HG02610 (cell line): Measurements from ENCODE around the gene LY9.
A peak's percentile ranks its signal among the peaks of the same experiment; 100 is the strongest.

Source experiments
- ATAC-seq: cut with Tn5 transposase; IDR thresholded peaks from one replicate; pipeline ENCODE4 v1.9.1; 2021; ENCODE audit warnings: mild to moderate bottlenecking, moderate library complexity; ENCODE audit not compliant: unreplicated experiment

LY9 gene, protein sequence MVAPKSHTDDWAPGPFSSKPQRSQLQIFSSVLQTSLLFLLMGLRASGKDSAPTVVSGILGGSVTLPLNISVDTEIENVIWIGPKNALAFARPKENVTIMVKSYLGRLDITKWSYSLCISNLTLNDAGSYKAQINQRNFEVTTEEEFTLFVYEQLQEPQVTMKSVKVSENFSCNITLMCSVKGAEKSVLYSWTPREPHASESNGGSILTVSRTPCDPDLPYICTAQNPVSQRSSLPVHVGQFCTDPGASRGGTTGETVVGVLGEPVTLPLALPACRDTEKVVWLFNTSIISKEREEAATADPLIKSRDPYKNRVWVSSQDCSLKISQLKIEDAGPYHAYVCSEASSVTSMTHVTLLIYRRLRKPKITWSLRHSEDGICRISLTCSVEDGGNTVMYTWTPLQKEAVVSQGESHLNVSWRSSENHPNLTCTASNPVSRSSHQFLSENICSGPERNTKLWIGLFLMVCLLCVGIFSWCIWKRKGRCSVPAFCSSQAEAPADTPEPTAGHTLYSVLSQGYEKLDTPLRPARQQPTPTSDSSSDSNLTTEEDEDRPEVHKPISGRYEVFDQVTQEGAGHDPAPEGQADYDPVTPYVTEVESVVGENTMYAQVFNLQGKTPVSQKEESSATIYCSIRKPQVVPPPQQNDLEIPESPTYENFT

DNA sequence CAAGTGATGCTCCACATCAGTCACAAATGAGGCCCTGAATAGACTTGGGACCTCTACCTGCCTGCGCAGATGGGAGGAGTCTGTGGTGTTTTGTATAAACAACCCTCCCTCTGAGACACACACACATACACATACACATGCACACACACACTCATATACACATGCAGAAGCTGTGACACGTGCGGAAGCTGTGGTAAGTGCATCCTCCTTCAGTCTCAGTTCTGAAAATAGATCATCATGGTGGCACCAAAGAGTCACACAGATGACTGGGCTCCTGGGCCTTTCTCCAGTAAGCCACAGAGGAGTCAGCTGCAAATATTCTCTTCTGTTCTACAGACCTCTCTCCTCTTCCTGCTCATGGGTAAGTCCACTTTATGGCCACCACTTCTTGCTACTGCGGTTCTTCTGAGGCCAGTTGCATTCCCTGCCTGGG is at the start of gene LY9:
TSS of gene LY9 (plus strand) at position 224 of the 433 bp plus-strand sequence. CDS start at position 238, 14 bp downstream.
- ATAC-seq: peak; percentile 76

DNA sequence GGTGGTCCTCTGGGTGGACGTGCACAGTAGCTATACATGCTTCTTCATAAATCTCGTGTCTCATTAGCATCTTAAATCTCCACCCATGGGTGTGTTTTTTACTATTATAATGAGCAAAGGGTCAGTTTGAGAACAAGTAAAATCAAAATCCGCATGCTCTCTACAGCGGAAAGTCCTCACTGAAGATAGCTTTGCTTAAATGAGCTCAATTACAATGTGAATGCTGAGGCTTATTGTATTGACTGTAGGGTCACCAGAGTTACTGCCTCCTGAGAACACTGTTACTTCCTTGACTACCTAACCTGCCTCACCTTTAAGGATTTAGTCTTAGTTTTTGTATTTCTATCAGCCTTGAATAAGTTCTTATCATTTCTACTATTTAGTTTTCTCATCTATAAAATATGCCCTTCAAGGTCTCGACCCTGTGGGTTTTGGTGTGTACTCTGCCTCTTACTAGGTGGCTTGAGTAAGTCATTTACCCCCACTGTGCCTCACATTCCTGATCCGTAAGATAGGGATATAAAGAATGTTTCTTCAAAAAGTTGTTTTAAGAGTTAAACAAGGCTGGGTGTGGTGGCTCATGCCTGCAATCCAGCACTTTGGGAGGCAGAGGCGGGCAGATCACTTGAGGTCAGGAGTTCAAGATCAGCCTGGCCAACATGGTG is 49.0 kb upstream of the LY9 start:
- no peak for ATAC-seq

DNA sequence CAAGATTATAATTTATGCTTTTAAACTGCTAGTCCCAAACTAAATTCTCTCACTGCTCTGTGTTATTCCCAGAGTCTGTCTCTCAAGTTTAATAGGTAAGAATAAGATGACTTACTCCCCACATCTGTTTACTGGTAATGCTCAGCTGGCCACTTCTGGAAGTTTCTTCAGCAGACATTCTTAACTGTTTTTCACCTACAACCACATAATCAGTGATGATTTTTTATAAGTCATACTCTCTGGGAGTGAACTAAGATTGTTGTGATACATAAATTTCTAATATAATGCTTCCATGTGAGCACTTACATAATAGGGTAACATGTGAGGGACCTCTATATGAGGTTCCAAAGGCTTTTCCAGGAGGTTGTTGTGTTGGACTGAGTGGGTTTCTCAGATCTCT is 48.3 kb upstream of the LY9 start:
- no peak for ATAC-seq

DNA sequence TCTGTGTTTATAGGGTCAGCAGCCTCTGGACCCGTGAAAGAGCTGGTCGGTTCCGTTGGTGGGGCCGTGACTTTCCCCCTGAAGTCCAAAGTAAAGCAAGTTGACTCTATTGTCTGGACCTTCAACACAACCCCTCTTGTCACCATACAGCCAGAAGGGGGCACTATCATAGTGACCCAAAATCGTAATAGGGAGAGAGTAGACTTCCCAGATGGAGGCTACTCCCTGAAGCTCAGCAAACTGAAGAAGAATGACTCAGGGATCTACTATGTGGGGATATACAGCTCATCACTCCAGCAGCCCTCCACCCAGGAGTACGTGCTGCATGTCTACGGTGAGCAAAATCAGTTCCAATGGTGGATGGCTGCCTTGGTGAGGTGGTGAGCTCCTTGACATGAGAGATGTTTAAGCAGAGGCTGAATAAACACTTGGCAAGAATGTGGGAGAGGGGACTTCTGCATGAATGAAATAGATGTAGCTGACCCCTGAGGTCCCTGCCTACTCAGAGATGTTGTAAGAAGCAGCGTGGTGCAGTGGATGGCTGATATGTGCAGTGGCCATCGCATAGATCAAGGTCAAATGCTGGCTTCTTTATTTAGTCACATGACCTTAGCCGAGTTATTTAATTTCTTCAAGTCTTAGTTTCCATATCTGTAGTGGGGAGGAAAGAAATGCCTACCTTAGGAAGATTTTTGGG is 47.6 kb upstream of the LY9 start:
- ATAC-seq: no peak

DNA sequence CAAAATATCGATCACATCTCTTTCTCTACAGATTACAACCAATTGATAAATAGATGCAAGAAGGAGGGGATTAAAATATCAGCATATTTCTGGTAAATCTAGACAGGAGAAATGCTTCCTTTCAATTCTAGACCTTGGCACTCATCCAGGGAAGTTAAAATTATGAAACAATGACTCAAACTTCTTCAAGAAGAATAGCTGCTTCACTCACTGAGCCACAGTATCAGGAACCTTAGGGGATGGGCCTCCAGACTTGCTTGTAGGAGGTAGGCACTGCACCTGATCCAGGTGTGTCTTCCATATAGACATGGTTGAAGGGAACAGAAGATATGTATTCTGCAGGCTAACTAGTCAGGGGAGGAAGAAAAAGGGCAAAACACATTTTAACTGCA is 47.1 kb upstream of the LY9 start:
- no peak for ATAC-seq

DNA sequence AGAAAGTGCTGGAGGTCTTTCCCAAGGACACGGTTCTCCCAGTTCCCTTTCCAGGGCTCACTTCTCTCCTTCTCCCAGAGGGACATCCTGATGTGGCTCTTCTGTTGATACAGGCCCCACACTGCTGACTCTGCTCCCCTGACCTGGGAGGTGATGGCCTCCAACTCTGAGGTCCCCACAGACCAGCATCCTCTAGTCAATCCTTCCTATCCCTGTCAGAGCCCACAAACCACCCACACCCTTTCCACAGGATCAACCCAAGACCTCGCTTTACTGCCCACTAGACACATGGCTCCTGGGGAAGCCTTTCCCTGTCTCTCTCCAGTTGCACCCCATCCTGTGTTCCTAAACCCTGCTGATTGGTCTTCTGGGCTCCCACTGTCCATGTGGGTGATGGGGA is 45.4 kb upstream of the LY9 start:
- no peak for ATAC-seq

DNA sequence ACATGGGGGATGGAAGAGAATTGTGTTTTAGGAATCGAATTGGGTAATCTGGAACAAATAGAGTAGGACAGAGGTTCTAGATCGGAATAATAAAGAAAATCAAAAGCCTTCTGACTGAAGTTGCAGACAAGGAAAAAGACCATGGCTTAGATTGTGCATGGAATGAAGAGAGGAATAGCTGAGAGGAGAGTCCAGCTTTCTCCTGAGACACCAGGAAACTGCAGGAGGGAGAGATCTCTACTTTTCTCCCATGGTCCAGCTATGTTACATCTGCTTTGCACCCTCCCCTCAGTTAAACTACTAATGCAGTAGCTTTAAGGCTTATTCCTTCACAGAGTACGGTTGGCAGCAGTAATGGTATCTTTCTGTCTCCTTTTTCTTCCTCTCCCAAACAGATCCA is 43.6 kb upstream of the LY9 start:
- no peak for ATAC-seq

DNA sequence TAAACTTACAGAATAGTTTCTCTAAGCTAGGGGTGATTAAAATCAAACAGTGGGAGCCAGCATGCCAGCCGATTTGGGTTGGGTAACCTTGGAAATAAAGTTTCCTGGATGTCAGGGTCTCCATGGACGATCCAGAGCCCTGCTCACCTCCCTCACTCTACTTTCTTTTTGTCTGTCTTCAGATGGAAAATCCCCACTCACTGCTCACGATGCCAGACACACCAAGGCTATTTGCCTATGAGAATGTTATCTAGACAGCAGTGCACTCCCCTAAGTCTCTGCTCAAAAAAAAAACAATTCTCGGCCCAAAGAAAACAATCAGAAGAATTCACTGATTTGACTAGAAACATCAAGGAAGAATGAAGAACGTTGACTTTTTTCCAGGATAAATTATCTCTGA is 43.0 kb upstream of the LY9 start:
- ATAC-seq: no peak

DNA sequence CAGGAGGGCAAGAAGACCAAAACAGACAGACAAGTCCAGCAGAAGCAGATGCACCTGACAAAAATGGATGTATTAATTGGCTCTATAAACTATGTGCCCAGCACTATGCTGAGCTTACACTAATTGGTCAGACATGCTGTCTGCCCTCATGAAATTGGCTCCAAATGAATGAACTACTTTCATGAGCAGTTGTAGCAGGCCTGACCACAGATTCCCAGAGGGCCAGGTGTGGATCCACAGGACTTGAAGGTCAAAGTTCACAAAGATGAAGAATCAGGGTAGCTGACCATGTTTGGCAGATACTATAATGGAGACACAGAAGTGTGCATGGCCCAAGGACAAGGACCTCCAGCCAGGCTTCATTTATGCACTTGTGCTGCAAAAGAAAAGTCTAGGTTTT is 42.4 kb upstream of the LY9 start:
- no peak for ATAC-seq

DNA sequence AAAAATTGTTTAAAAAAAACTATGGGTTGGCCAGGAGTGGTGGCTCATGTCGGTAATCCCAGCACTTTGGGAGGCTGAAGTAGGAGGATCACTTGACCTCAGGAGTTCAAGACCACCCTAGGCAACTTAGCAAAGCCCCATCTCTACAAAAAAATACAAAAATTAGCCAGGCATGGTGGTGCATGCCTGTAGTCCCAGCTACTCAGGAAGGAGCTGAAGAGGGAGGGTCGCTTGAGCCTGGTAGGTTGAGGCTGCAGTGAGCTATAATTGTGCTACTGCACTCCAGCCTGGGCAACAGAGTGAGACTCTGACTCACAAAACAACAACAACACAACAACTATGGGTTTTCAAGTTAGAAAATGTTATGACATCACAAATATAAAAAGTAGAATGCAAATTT is 40.5 kb upstream of the LY9 start:
- no peak for ATAC-seq

DNA sequence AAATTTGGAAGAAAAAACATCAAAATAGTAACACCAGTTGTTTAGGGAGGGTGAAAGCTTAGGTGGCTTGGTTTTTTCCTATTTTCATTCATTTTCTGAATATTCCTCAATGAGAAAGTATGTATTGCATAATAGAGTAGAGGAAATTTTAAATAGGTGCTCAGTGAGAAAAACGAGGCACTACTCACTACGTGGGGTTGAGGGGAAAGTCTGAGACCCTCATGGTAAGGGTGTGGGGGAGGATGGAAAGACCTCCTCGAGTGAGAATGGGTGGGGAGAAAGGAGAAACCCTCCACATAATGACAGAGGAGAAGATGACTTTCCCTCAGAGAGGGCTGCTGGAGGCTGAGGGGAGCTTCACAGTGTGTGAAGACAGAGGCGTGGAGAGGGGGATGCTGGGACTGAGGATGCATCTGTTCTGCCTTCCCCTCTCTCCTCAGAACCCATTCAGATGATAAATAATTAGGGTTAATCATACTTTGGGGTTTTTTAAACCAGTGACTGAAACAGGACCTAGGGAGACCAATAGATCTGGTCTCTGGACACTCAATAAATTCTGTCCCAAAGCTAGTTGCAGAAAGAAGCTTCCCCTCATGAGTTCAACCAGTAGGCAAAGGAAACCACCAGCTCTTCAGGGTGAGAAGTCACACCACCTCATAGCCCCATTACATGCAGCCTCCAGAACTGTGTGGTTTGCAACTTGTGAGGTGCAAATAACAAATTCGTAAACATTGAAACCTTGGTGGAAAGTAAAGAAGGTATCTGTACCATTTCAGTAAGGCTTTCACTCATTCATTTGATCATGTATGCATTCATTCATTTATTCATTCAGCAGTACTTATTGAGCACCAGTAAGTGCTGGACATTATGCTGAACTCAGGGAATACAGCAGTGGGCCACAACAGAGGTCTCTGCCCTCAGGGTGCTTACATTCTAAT is 39.8 kb upstream of the LY9 start:
- ATAC-seq: peak; percentile 53

DNA sequence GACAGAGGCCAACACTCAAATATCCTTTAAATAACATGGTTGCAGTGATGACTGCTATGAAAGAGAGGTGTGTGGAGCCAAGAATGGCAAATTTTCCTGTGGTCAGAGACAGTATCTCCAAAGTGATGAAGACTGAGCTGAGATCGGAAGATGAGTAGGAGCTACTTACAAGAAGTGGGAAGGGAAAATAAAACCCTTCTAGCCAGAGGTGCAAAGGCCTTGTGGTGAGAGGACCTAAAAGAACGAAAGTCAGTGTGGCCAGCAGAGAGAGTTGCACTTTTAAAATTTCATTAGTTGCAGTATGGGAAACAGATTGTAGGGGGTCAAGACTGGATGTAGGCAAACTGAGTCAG is 39.1 kb upstream of the LY9 start:
- peak; percentile 33 for ATAC-seq

DNA sequence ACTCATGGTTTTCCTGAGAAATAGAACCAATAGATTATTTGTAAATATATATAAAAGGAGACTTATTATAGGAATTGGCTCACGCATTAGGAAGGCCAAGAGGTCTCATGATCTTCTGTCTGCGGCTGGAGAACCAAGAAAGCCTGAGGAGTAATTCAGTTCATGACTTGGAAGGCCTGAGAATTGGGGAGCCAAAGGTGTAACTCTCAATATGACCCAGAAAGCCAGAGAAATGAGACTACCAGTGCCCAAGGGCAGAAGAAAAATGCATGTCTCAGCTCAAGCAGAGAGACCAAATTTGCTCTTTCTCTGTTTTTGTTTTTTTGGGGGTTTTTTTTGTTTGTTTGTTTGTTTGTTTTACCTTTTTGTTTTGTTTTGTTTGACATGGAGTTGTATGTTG is 37.5 kb upstream of the LY9 start:
- no peak for ATAC-seq

DNA sequence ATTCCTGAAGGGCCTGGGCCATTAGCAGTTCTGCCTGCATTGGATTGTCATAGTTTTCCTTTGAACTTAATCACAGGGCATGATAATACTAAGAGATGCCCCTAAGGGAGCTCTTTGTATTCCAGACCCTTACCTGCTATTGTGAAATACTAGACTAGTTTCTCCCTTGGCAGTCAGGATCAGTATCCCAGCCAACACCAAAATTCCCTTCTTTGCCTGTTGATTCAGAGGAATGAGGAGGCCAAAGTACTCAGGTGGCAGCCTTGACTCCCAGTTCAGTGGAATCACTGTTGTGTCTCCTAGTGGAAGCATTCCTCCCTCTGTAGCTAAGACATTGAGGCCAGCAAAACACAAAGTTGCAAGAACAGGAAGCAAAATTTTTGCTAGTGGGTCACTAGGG is 36.2 kb upstream of the LY9 start:
- no peak for ATAC-seq

DNA sequence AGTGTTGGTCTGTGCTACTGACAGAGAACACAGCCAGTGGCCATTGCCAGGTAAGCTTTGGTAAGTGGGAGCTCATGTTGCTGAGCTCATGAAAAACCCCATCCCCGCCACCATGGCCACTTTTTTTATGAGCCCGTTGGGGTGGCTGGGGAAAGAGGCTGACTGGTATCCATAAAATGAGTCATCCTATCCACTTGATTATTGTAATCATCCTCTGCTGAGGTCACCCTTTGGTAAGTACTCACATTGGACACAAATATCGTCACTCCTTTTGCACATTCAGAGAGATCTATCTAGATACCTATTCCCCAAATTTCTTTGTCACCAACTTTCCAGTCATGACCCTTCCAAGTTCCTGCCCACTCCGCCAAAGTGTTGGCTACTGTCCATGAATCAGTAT is 34.9 kb upstream of the LY9 start:
- ATAC-seq: no peak

DNA sequence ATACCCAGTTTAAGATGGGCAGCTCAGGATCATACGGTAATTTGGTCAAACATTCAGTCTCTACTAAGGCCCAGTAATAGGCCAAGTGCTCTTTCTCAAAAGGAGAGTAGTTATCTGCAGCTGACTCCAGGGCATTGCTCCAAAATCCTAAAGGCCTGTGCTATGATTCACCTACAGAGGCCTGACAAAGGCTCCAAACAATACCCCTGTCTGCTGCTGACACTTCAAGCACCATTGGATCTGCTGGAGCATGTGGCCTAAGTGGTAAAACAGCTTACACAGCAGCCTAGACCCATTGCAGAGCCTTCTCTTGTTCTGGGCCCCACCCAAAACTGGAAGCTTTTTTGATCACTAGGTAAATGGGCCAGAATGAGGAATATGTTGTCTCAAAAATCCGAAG is 34.1 kb upstream of the LY9 start:
- no peak for ATAC-seq

DNA sequence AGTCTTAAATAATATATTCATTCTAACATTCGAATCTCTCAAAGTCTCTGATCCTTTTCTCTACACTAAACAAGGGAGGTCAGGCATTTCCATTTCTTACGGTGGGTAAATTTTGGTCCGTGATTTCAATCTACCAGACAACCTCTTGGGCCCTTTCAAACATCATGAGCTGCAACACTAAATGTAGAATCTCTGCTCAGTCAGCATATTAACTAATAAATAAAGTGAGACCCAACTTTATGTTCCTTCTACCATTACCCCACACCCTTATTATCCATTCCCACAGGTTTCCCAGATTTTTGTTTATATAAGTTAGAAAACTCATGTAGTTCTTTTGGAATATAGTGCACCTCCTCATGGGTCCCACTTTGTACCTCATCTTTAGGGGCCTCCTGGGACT is 32.0 kb upstream of the LY9 start:
- ATAC-seq: no peak

DNA sequence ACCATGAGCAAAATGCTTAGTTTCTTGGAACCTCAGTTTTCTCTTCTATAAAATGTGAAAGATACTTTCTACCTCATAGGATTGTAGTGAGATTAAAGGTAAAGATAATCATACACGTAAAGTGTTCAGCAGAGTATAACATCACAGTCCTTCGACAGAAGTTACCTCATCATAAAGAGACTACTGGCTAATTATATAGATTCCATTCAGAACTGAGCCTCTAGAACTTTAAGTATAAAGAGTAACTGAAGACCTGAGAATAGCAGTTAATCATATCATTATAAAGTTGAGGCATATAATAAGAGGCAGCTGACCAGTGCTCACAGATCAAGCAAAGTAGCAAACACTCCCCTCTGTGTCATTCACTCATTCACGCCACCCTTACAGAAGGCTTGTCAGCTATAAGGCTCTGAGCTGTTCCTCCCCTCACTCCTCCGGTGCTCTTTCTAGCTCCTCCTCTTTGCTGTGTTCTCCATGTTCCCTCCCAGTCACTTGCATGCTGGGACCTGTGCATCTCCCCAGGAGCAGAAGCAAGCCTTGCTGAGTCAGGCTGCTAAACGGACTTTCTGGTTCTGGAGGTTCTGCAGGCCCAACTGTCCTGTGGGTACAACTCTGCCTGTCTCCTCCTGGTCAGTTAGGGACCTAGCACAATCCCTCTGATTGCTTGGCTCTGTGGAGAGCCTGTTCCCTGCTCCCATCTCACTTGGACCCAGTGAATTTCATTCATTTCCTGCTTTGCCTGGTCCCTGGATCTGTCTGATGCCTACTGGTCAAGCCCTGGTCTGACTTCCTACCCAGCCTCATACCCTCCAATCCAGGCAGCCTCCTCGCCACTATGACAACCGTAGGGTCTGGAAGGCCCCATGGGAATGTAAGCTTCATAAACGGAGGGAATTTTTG is 28.3 kb upstream of the LY9 start:
- ATAC-seq: peak; percentile 68

DNA sequence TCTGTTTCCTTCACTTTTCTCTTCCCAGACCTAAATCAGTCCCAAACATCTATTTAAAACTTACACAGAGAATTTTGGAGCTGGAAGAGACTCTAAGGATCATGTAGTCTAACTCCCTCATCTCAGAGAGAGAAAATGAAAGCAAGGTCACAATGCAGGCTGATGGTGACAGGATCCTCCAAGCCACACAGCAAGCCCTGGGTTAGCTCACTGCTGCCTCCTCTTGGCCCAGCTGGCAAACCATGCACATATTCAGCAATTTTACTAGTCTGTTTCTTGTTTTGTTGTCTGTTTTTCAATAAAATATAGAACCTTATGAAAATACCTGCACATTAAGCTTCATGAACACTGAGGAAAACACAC is 27.7 kb upstream of the LY9 start:
- ATAC-seq: peak; percentile 72

DNA sequence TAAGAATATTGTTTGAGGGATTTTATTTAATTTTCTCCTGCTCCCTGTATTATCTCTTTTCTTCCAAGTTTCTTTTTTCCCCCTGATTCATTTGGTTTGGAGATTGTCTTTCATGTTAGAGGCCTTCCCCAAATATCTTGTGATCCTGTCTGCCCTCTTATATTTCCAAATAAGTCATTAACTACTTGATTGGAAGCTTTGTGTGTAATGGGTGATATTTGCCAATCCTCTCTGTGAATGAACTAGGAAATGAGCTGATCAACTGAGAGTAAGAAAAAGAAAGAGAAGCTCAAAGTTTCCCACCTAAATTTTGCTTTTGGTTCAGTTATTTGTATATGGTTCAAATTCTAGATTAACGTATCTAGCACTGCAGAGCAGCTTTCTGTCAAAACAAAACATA is 23.6 kb upstream of the LY9 start:
- no peak for ATAC-seq
